Smooth muscle cell (in vitro differentiated cells): ENCODE data around the gene LHX2. TPM values are rescaled to one million over a fixed set of nuclear protein-coding genes. Genes with fewer than 3 reads are reported as not detected.

Experiments used
- DNase-seq: peaks from one replicate; lab custom pipeline; 2025; ENCODE audit not compliant: unreplicated experiment; lab: John Stamatoyannopoulos, UW
- H2AFZ ChIP-seq: fragments of 200-600 bp; sonication (generic); 2 replicates; pipeline ENCODE4 v1.6.0; 2016; ENCODE audit warnings: antibody characterized with exemption, low read depth, mild to moderate bottlenecking
- H3F3A ChIP-seq: fragments of 200-600 bp; sonication (generic); 2 replicates; pipeline ENCODE4 v1.6.0; 2017; ENCODE audit warnings: antibody characterized with exemption, low read depth
- H3K27ac ChIP-seq: fragments of 200-600 bp; sonication (generic); 2 replicates; pipeline ENCODE4 v1.5.1; 2016; ENCODE audit warnings: low read depth, mild to moderate bottlenecking
- H3K27me3 ChIP-seq: fragments of 200-600 bp; sonication (generic); 2 replicates; pipeline ENCODE4 v1.6.1; 2016; ENCODE audit warnings: low read depth, mild to moderate bottlenecking
- H3K36me3 ChIP-seq: fragments of 200-600 bp; sonication (generic); 2 replicates; pipeline ENCODE4 v1.5.1; 2016; ENCODE audit warnings: low read depth
- H3K4me1 ChIP-seq: fragments of 200-600 bp; sonication (generic); 2 replicates; pipeline ENCODE4 v1.5.1; 2016; ENCODE audit warnings: low read depth
- H3K4me2 ChIP-seq: fragments of 200-600 bp; sonication (generic); 2 replicates; pipeline ENCODE4 v1.6.0; 2016; ENCODE audit warnings: mild to moderate bottlenecking
- H3K4me3 ChIP-seq: fragments of 200-600 bp; sonication (generic); 2 replicates; pipeline ENCODE4 v1.5.1; 2016; ENCODE audit warnings: mild to moderate bottlenecking
- H3K79me2 ChIP-seq: fragments of 200-600 bp; sonication (generic); 2 replicates; pipeline ENCODE4 v1.6.0; 2016; ENCODE audit warnings: low read depth, mild to moderate bottlenecking
- H3K9ac ChIP-seq: fragments of 200-600 bp; sonication (generic); 2 replicates; pipeline ENCODE4 v1.6.0; 2016; ENCODE audit warnings: low read depth
- H3K9me3 ChIP-seq: fragments of 200-600 bp; sonication (generic); replicated peaks from 2 replicates; pipeline ENCODE4 v1.5.1; 2016; ENCODE audit warnings: low read depth
- H4K20me1 ChIP-seq: fragments of 200-600 bp; sonication (generic); 2 replicates; pipeline ENCODE4 v1.6.0; 2016; ENCODE audit warnings: low read depth
- CTCF ChIP-seq: fragments of 200-600 bp; sonication (generic); IDR thresholded peaks from 2 replicates; pipeline ENCODE4 v1.5.1; 2017; ENCODE audit warnings: borderline replicate concordance, mild to moderate bottlenecking, antibody characterized with exemption; ENCODE audit not compliant: insufficient read depth, poor library complexity, severe bottlenecking
- WGBS: methylation state at CpG from one replicate; pipeline ENCODE4 v1.1.7; 2016; ENCODE audit warnings: low lambda C conversion rate; 5-methylcytosine and 5-hydroxymethylcytosine counted together
- polyA plus RNA-seq: library from polyadenylated mRNA; unstranded; fragments of >200 nt; fragmentation: Nextera tagmentation; extraction: Ambion mirVana; gene quantifications from 2 replicates; pipeline ENCODE4 v1.2.1, GENCODE V29; 2016
- total RNA-seq: library from RNA; depleted of rRNA; stranded (reverse); fragments of >200 nt; gene quantifications from 2 replicates; pipeline ENCODE4 v1.2.3, GENCODE V29; 2014

LHX2 gene
- total and polyA plus RNA-seq, 2 experiments from 2014 or later = not detected

- no peak overlapping the region for H3K4me2 ChIP-seq
- no peaks in the 10 kb centered on the region for H3F3A ChIP-seq
- H3K9me3 ChIP-seq = no peaks in the 10 kb centered on the region
- H3K4me3 ChIP-seq = no peak overlapping the region
- DNase-seq = no peak
- peaks cover 29% of the 10 kb centered on the region for H3K4me1 ChIP-seq
- H3K27me3 ChIP-seq = peaks cover 100% of the 10 kb centered on the region
- peaks cover 4% of the 10 kb centered on the region for H4K20me1 ChIP-seq
- no peak overlapping the region for H3K27ac ChIP-seq
- no peak for TF ChIP-seq CTCF
- WGBS = 15% methylated on average over 8 of the region's 8 CpGs
- no peaks in the 10 kb centered on the region for H3K79me2 ChIP-seq
- no peaks in the 10 kb centered on the region for H3K36me3 ChIP-seq
- no peak overlapping the region for H2AFZ ChIP-seq
- no peak overlapping the region for H3K9ac ChIP-seq
These were observed 2.8 kb downstream of the LHX2 start for GRCh38 chr9:124014211-124014955.

- H2AFZ ChIP-seq = no peak overlapping the region
- no peak for DNase-seq
These were observed 3.5 kb downstream of the LHX2 start for GRCh38 chr9:124014956-124015660.

DNA sequence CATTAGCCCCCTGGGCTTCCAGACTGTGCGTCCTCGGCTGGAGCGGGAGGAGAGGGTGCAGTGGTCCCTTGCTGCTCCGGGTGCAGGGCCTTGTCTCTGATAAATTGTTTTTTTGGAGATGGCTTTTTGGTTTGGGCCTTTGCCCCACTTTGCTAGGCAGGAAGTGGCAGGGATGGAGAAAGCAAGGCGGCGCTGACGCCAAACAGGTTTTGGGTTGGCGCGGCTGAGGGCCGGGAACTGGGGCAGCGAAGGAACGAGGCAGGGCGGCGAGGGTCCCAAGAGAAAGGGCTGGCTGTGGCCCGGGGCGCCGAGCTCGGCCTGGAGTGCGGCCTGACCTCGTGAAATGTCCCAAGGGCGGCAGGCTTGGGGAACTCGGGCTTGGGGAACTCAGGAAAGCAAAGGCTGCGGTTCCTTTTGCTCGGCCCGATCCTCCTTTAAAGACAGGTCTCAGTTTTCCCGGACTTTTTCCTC lies 4.1 kb downstream of the LHX2 start:
- Histone ChIP-seq H3K27ac (no peak overlapping the region), H3K9me3 (no peaks in the 10 kb centered on the region), H3K79me2 (no peaks in the 10 kb centered on the region), H4K20me1 (peaks cover 4% of the 10 kb centered on the region), H3K9ac (no peak overlapping the region), H3K4me3 (no peak overlapping the region), H3K36me3 (no peaks in the 10 kb centered on the region), H3F3A (no peaks in the 10 kb centered on the region), H3K4me2 (no peak overlapping the region), H3K27me3 (peaks cover 100% of the 10 kb centered on the region), H2AFZ (no peak overlapping the region), H3K4me1 (peaks cover 16% of the 10 kb centered on the region)
- no peak for TF ChIP-seq CTCF
- WGBS = 3% methylated on average over 26 of the region's 26 CpGs
- no peak for DNase-seq

More at GRCh38 chr9:124014956-124015660, 3.5 kb downstream of the LHX2 start:
- Histone ChIP-seq H3K4me3 (no peak overlapping the region), H3K27ac (no peak overlapping the region), H3K9ac (no peak overlapping the region), H4K20me1 (peaks cover 4% of the 10 kb centered on the region), H3K79me2 (no peaks in the 10 kb centered on the region), H3K4me2 (no peak overlapping the region), H3K27me3 (peaks cover 100% of the 10 kb centered on the region), H3K9me3 (no peaks in the 10 kb centered on the region), H3F3A (no peaks in the 10 kb centered on the region), H3K36me3 (no peaks in the 10 kb centered on the region), H3K4me1 (peaks cover 22% of the 10 kb centered on the region)
- WGBS = 5% methylated on average over 57 of the region's 57 CpGs
- no peak for TF ChIP-seq CTCF
